GM21526 (cell line): ENCODE data around the gene TCTA.

Experiments
- ATAC-seq: cut with Tn5 transposase; IDR thresholded peaks from one replicate; pipeline ENCODE4 v1.9.1; 2021; ENCODE audit warnings: moderate library complexity; ENCODE audit not compliant: unreplicated experiment, low FRiP score

TCTA gene

GRCh38 chr3:49410066-49410845, 2.0 kb upstream of the TCTA start:
- ATAC-seq, result no peak

GRCh38 chr3:49410846-49411534, 1.2 kb upstream of the TCTA start:
- ATAC-seq, result no peak

- ATAC-seq, result peak; percentile 23
Measured at GRCh38 chr3:49411535-49411967, 672 bp upstream of the TCTA start.

GRCh38 chr3:49412632-49413337, 562 bp downstream of the TCTA start:
- ATAC-seq, result no peak

- no peak for ATAC-seq
Measured at GRCh38 chr3:49413338-49413734, 1.1 kb downstream of the TCTA start.

GRCh38 chr3:49414753-49415152, 2.5 kb downstream of the TCTA start:
- no peak for ATAC-seq

- ATAC-seq, result no peak
Measured at GRCh38 chr3:49415931-49416601, 3.8 kb downstream of the TCTA start.

GRCh38 chr3:49416867-49417266, 4.6 kb downstream of the TCTA start:
- ATAC-seq, result no peak

- no peak for ATAC-seq
Measured at GRCh38 chr3:49417516-49418120, 5.4 kb downstream of the TCTA start.

- no peak for ATAC-seq
Measured at GRCh38 chr3:49421890-49422378, 9.7 kb downstream of the TCTA start.

GRCh38 chr3:49422379-49423248, 10.4 kb downstream of the TCTA start, which contains the start of gene AMT:
Gene AMT (minus strand): TSS chr3:49422473. CDS start chr3:49422450, 23 bp downstream.
- no peak for ATAC-seq

GRCh38 chr3:49424816-49425215, 12.6 kb downstream of the TCTA start:
- no peak for ATAC-seq

- no peak for ATAC-seq
Measured at GRCh38 chr3:49427586-49427985, 15.4 kb downstream of the TCTA start.

- ATAC-seq, result no peak
Measured at GRCh38 chr3:49428752-49429080, 16.5 kb downstream of the TCTA start.

GRCh38 chr3:49434731-49435130, 22.5 kb downstream of the TCTA start:
- no peak for ATAC-seq

- no peak for ATAC-seq
Measured at GRCh38 chr3:49445391-49445790, 33.2 kb downstream of the TCTA start.

GRCh38 chr3:49453621-49454020, 41.4 kb downstream of the TCTA start:
- ATAC-seq, result no peak

- no peak for ATAC-seq
Measured at GRCh38 chr3:49454458-49454857, 42.2 kb downstream of the TCTA start.

- no peak for ATAC-seq
Measured at GRCh38 chr3:49454898-49455681, 42.9 kb downstream of the TCTA start.
